GM21360 (cell line): ENCODE results near the gene KICS2.

Experiments used
- ATAC-seq: cut with Tn5 transposase; IDR thresholded peaks from one replicate; pipeline ENCODE4 v1.9.1; 2021; ENCODE audit warnings: mild to moderate bottlenecking, moderate library complexity; ENCODE audit not compliant: unreplicated experiment

Gene KICS2

GRCh38 chr12:64175254-64175945 is 46.7 kb downstream of the KICS2 start:
- no peak for ATAC-seq

GRCh38 chr12:64173456-64173855 is 48.6 kb downstream of the KICS2 start:
- ATAC-seq, result no peak
